ENCODE data around the gene TENM4.

DNA sequence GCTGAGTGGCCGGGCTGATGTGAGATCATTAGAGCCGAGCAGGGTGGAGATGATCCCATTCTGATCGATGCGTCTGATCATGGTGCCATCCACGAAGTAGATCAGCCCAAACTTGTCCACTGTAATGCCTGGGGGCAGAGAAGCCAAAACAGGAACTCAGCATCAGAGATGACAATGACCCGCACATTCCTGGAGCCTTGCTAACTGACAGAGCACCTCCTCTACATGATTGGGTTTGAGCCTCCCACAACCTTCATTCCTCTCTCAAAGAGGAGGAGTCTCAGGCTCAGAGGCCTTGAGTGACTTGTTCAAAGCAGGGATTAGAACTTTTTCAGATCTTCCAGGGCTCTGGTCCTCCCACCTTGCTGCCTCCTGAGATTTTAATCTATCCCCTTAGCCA lies 732.4 kb downstream of the TENM4 start:
- TF ChIP-seq SNRNP70 (IDR thresholded peaks at IDR 0.05; ENCODE audit: low read depth, low read length) (no peak), ONECUT2 (CRISPR knock-in tag; IDR thresholded peaks at IDR 0.05) (no peak), SP2 (CRISPR knock-in tag; IDR thresholded peaks at IDR 0.05) (no peak), ATAD3A (CRISPR knock-in tag; IDR thresholded peaks at IDR 0.05) (no peak)
- TF ChIP-seq, protein P1, sequence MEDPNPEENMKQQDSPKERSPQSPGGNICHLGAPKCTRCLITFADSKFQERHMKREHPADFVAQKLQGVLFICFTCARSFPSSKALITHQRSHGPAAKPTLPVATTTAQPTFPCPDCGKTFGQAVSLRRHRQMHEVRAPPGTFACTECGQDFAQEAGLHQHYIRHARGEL (CRISPR knock-in tag; IDR thresholded peaks at IDR 0.05), result no peak
- TF ChIP-seq, protein P2, sequence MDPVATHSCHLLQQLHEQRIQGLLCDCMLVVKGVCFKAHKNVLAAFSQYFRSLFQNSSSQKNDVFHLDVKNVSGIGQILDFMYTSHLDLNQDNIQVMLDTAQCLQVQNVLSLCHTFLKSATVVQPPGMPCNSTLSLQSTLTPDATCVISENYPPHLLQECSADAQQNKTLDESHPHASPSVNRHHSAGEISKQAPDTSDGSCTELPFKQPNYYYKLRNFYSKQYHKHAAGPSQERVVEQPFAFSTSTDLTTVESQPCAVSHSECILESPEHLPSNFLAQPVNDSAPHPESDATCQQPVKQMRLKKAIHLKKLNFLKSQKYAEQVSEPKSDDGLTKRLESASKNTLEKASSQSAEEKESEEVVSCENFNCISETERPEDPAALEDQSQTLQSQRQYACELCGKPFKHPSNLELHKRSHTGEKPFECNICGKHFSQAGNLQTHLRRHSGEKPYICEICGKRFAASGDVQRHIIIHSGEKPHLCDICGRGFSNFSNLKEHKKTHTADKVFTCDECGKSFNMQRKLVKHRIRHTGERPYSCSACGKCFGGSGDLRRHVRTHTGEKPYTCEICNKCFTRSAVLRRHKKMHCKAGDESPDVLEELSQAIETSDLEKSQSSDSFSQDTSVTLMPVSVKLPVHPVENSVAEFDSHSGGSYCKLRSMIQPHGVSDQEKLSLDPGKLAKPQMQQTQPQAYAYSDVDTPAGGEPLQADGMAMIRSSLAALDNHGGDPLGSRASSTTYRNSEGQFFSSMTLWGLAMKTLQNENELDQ (CRISPR knock-in tag; IDR thresholded peaks at IDR 0.05; ENCODE audit: borderline replicate concordance), result no peak

Data from HepG2 (cell line).